Stimulated activated CD4-positive, alpha-beta T cell treated with anti-CD3 and anti-CD28 coated beads, Interleukin-2, amount 100 ng/mL, for 24 hours (primary cell): ENCODE measurements around the gene NOD1.

Experiments used
- DNase-seq, 2 donors: peaks; one replicate each; pipeline ENCODE4 v3.0.0-alpha.2; 2020

Gene NOD1

DNA sequence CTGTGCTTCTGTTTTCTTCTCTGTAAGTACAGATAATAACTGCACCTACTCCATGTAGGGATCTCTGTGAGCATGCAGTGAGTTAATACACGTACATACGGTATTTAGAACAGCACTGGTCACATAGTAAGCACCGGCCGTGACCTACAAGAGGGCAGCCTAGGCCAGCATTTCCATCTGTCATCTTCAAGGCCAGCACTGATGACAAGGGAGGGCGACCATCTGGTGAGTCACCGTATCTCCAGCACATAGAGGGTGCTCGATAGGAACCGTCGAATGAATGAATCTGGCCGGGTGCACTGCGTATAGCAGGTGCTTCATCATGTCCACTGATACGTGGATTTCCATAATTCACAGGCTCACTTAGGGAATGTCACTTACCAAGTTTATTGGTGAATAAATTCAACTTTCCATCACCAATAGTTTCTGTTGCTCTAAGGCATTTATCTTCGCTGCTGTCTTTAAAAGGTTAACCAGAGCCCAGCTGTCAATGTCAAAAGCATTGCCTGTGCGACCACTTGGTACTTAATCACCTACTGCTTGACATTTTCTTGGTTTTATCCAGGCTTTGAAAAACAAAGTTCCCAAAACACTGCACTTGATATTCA, 8.3 kb downstream of the NOD1 start:
- no peak for DNase-seq

GRCh38 chr7:30469303-30469702, 9.3 kb downstream of the NOD1 start:
- DNase-seq, result no peak

DNA sequence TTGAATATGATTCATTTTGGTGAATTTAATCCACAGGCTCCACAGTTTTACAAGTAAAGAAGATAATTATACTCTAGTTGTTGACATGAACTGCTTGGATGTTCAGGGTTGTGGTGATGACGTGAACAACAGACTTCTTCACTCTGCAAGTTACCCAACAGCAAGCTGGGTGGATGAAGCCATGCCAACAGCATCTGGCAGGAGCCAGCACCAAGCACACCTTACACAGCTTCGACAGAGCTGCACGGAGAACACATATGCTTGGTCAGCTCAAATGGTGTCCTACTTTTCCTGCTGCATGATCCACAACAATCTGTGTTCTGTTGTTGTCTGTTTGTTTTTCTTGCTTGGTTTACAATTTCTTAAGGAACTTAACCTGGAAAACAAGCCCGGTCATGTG, 9.8 kb downstream of the NOD1 start:
- DNase-seq, result no peak

DNA sequence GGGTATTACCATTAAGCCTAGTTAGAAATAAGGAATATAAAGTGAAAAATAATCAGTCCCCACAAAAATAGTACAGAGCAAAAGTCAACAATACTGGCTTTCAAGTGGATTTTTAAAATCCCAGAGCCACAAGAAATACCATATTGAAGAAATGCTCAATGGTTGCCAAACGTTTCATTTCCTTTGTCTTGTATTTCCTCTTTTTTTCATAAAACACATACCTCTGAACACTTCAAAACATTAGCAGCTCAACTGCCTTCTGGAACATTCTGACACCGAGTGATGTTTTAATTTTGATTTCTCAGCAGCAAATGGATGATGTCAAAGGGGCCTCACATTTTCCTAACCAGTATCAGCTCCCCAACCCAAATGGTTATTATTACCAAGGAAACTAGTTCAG, 10.5 kb downstream of the NOD1 start:
- DNase-seq, result no peak

- no peak for DNase-seq
Measured at GRCh38 chr7:30467271-30467670, 11.3 kb downstream of the NOD1 start.

- no peak for DNase-seq
Measured at GRCh38 chr7:30466266-30466665, 12.3 kb downstream of the NOD1 start.

- no peak for DNase-seq
Measured at GRCh38 chr7:30465811-30466180, 12.8 kb downstream of the NOD1 start.

- DNase-seq, result no peak
Measured at GRCh38 chr7:30465046-30465810, 13.4 kb downstream of the NOD1 start.

GRCh38 chr7:30464231-30464671, 14.3 kb downstream of the NOD1 start:
- no peak for DNase-seq

GRCh38 chr7:30463405-30464145, 15.0 kb downstream of the NOD1 start:
- no peak for DNase-seq

DNA sequence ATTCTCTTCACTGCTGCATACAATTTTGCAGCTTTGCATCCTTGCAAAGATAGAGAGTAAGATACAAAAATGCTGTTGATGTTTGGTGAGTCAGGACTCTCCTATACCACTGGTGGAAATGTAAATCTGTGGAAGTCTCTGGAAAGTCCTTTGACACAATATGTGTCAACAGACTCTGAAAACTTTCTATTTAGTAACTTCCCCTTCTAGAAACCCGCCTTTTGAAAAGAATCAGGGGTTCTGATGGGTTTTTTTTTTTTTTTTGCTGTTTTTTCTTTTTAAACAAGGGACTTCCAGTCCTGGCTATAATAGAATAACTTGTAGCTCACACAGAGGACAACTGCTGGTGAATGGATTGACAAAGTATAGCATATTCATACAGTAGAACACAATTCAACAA, 16.4 kb downstream of the NOD1 start:
- DNase-seq, result no peak

DNA sequence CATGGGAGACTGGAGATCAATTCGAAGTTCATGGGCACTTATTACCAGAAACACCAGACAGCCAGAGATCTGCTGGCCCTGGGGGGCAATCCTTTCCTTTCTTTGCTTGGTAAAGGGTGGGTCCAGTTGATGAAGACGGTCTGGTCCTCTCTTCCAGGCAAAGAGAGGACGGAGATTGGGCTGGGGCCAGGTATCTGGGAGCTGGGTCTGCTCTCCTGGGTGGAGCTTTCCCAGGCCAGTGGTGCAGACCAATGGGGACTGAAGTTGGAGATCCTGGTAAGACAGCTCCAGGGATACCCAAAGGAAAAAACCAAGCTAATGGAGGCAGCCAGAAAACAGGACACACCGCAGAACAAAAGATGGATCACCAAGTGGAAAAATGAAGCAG, 18.3 kb downstream of the NOD1 start:
- DNase-seq, result no peak

GRCh38 chr7:30459591-30460245, 18.9 kb downstream of the NOD1 start:
- DNase-seq, result no peak

DNA sequence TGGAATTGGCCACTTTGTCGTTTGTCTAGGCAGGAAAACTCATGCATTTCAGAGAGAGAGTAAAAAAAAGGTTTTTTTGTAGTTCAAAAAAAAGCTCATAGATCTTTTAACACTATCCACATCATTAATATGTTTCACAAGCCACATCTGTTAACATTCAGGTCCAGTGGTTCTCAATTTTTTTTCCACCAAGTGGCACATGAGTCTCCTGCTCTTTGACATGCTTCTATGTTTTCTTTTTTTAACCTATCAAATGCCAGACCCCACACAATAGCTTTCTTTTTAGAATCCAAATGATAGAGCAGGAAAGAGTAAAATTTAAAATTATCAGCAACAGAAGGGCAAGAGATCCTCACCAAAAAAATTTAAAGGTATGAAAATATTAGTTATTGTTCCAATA, 20.3 kb downstream of the NOD1 start:
- DNase-seq, result no peak

- no peak for DNase-seq
Measured at GRCh38 chr7:30453921-30454320, 24.7 kb downstream of the NOD1 start.

DNA sequence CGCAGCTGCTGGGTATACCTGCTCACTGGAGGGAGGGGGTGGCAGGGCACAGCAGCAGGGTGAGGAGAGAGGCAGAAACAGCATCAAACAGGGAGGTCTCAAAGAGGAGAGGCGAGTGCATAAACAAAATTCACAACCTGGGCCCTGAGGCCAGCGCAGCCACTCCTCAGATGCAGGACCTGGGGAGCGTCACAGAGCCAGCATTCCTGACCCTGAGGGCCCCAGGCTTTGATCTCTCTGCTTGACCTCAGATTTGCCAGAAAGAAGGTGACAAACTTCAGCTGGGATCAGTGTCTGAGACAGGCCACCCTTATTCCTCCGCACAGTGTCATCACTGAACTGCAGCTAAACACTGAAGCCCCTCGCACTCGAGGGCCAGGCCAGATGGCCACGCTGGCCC, 25.6 kb downstream of the NOD1 start:
- DNase-seq, result no peak

- DNase-seq, result no peak
Measured at GRCh38 chr7:30452280-30452930, 26.2 kb downstream of the NOD1 start.

- DNase-seq, result no peak
Measured at GRCh38 chr7:30451539-30452279, 26.9 kb downstream of the NOD1 start.

GRCh38 chr7:30450983-30451497, 27.5 kb downstream of the NOD1 start:
- DNase-seq, result no peak

DNA sequence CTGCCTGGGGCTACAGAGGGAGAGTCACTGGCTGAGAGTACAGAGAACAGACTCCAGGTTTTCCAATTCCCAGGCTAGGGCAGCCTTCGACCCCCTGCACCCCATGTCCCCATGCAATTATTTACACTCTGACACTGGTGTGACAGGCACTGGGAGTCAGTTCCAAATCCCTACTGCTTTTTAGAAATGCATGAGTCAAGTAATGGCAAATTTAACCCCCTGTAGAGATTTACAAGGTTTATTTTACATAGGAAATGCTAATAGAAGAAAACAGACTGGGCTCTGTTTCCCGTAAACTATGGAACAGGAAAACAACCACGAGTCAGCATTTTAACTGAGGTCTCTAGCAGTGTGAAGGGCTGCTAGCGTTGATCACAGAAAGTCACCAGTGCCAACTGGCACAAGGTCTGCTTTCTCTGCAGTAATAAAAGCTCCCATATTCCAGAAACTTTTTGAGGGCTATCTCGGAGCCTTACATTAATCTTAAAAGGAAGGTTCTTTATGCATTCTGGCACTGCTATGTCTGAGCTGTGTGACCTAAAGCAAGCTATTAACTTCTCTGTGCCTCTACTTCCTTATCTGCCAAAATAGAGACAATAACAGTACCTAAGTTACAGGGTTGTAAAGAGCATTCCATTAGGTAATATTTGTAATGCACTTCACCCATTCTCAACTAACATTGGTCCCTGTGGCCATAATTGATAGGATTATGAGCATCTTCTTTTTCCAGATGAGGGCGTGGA, 28.2 kb downstream of the NOD1 start:
- no peak for DNase-seq

GRCh38 chr7:30448461-30449189, 30.0 kb downstream of the NOD1 start:
- DNase-seq, result no peak
